Measurements from ENCODE around the gene TMEM170B.

GRCh38 chr6:11604215-11604614 lies 66.7 kb downstream of the TMEM170B start:
- no peak for TF ChIP-seq CTCF (IDR thresholded peaks at IDR 0.05; ENCODE audit: low read length)
- TF ChIP-seq EZH2 (IDR thresholded peaks at IDR 0.05; ENCODE audit: borderline replicate concordance, low read length), result no peak

Measured in OCI-LY1 (cell line).